GM12878 (cell line): ENCODE data around the gene C12orf56. TPM values are rescaled to one million over a fixed set of nuclear protein-coding genes. Genes with fewer than 3 reads are reported as not detected.

Experiments
- ATF7 ChIP-seq: fragments of 450-650 bp; IDR thresholded peaks from 2 replicates; pipeline ENCODE4 v1.6.1; 2016; ENCODE audit warnings: low read depth, mild to moderate bottlenecking
- BCL3 ChIP-seq: IDR thresholded peaks from 2 replicates; pipeline ENCODE4 v1.6.1; 2011; ENCODE audit warnings: borderline replicate concordance, low read depth, mild to moderate bottlenecking, moderate library complexity, low read length; ENCODE audit not compliant: insufficient read depth, poor library complexity, severe bottlenecking
- CHD1 ChIP-seq: IDR thresholded peaks from 2 replicates; pipeline ENCODE4 v1.6.1; 2012; ENCODE audit warnings: low read depth, low read length, improper control_type of control experiment
- CREM ChIP-seq: IDR thresholded peaks from 2 replicates; pipeline ENCODE4 v1.6.1; 2014; ENCODE audit warnings: antibody characterized with exemption, low read depth
- DPF2 ChIP-seq: fragments of 450-650 bp; IDR thresholded peaks from 2 replicates; pipeline ENCODE4 v1.6.1; 2017; ENCODE audit warnings: mild to moderate bottlenecking
- EZH2 ChIP-seq: IDR thresholded peaks from 2 replicates; pipeline ENCODE4 v1.6.1; 2012; ENCODE audit warnings: low read depth, mild to moderate bottlenecking, control low read depth, inconsistent platforms, low read length, borderline replicate concordance; ENCODE audit not compliant: control insufficient read depth
- GABPA ChIP-seq: IDR thresholded peaks from 2 replicates; pipeline ENCODE4 v1.6.1; 2014; ENCODE audit warnings: antibody characterized with exemption, low read depth, mild to moderate bottlenecking, inconsistent platforms
- HSF1 ChIP-seq: fragments of 150-350 bp; IDR thresholded peaks from 2 replicates; pipeline ENCODE4 v1.6.1; 2014; ENCODE audit warnings: mild to moderate bottlenecking, low read depth, low read length
- IKZF2 ChIP-seq, 2 experiments: fragments of 450-650 bp; IDR thresholded peaks; 2 replicates each; pipeline ENCODE4 v1.6.1; 2017; ENCODE audit warnings: mild to moderate bottlenecking in 2 of 2, moderate library complexity in 2 of 2
- JUND ChIP-seq: IDR thresholded peaks from 2 replicates; pipeline ENCODE4 v1.6.1; 2012; ENCODE audit warnings: low read depth, mild to moderate bottlenecking, low read length, improper control_type of control experiment, moderate library complexity
- MEF2B ChIP-seq: fragments of 450-650 bp; IDR thresholded peaks from 2 replicates; pipeline ENCODE4 v1.6.1; 2018; ENCODE audit warnings: mild to moderate bottlenecking, moderate library complexity; ENCODE audit not compliant: partially characterized antibody, poor library complexity, severe bottlenecking
- MYC ChIP-seq: IDR thresholded peaks from 2 replicates; pipeline ENCODE4 v1.6.1; 2011; ENCODE audit warnings: mild to moderate bottlenecking, low read length, moderate library complexity, inconsistent platforms; ENCODE audit not compliant: insufficient read depth, insufficient replicate concordance, insufficient read length, severe bottlenecking
- PML ChIP-seq: IDR thresholded peaks from 2 replicates; pipeline ENCODE4 v1.6.1; 2012; ENCODE audit warnings: low read length, inconsistent platforms
- POLR2AphosphoS2 ChIP-seq: IDR thresholded peaks from 2 replicates; pipeline ENCODE4 v1.6.1; 2011; ENCODE audit warnings: low read depth, mild to moderate bottlenecking, low read length, improper control_type of control experiment, moderate library complexity
- RELA ChIP-seq: fragments of 450-650 bp; IDR thresholded peaks from 2 replicates; pipeline ENCODE4 v1.8.0; 2014; ENCODE audit warnings: borderline replicate concordance; ENCODE audit not compliant: partially characterized antibody
- SREBF1 ChIP-seq: IDR thresholded peaks from 2 replicates; pipeline ENCODE4 v1.6.1; 2012; ENCODE audit warnings: mild to moderate bottlenecking, low read length
- SUPT20H ChIP-seq: IDR thresholded peaks from 2 replicates; pipeline ENCODE4 v1.6.1; 2011; ENCODE audit warnings: low read depth, mild to moderate bottlenecking, low read length, moderate library complexity, borderline replicate concordance; ENCODE audit not compliant: control insufficient read depth
- TAF1 ChIP-seq: IDR thresholded peaks from 2 replicates; pipeline ENCODE4 v1.6.1; 2011; ENCODE audit warnings: mild to moderate bottlenecking, low read depth, low read length, borderline replicate concordance
- USF1 ChIP-seq: IDR thresholded peaks from 2 replicates; pipeline ENCODE4 v1.6.1; 2011; ENCODE audit warnings: borderline replicate concordance, low read depth, mild to moderate bottlenecking, moderate library complexity, mixed read lengths, low read length; ENCODE audit not compliant: insufficient read depth; ENCODE audit errors: extremely low read length
- YY1 ChIP-seq: IDR thresholded peaks from 2 replicates; pipeline ENCODE4 v1.6.1; 2011; ENCODE audit warnings: low read depth, mild to moderate bottlenecking, low read length
- polyA plus RNA-seq, 11 experiments: library from polyadenylated mRNA; depleted of rRNA in 4 of 11; unstranded in 6 of 11; stranded (reverse) in 5 of 11; fragments of >200 nt; fragmentation: Nextera tagmentation in 4 of 11; fragmentation: Illumina TruSeq in 1 of 11; extraction: Ambion mirVana in 4 of 11; extraction: Trizol in 1 of 11; gene quantifications; 1 replicate in 1 of 11; 2 replicates in 10 of 11; pipeline versions ENCODE4 v1.2.1 to v1.2.3, GENCODE V29; 2011 to 2016; ENCODE audit warnings: inconsistent platforms in 2 of 11, missing spikeins in 2 of 11, low read depth in 1 of 11
- total RNA-seq, 4 experiments: library from RNA; depleted of rRNA in 3 of 4; stranded (reverse); fragments of >200 nt in 3 of 4; fragmentation: Illumina TruSeq in 1 of 4; extraction: Trizol in 1 of 4; gene quantifications; 2 replicates each; pipeline versions ENCODE4 v1.2.1 to v1.2.3, GENCODE V29; 2013 to 2021
- TF ChIP-seq, protein P1 (sequence below): fragments of 450-650 bp; IDR thresholded peaks from 2 replicates; pipeline ENCODE4 v1.6.1; 2017; ENCODE audit warnings: mild to moderate bottlenecking, low read depth, inconsistent platforms; ENCODE audit not compliant: poor library complexity, severe bottlenecking
- TF ChIP-seq, protein P2 (sequence below): IDR thresholded peaks from 2 replicates; pipeline ENCODE4 v1.6.1; 2012; ENCODE audit warnings: low read length, inconsistent platforms

Gene C12orf56
- total and polyA plus RNA-seq, 10 of the 15 experiments (the other 5 are each of a cell fraction or from before 2014, with no cell fraction given) = not detected

DNA sequence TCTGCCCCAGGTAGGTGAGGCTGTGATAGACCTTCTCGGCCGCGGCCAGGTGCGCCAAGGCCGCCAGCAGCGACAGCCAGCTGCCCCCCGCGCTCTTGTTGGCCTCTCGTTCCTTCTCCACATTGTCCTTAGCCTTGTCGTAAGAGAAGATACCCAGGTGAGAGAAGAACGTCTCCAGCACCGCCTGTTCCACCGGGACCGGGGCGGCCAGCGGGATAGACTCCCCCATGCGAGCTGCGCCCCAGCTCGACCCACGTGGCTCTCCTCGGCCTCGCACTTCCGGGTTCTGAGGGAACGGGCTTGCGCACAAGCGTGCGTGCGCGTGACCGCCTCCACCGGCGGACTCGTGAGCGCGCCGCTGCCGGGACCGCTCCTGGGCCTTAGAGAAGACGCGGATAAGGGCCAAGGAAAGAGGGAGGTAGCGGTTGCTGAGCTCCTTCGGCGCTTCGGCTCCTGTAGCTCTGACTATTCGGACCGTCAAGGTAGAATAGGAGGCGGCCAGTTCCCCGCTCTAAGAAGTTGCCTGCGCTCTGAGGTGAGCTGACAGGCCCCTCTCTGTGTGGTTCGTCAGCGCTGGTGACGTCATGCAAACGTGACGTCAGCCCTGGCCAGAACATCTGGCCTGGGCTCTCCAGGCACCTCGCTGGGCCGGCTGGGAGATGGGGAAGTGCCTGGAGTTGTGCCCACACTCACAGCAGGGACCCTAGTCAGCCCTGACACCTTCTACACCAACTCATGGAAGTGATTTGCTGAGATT, 168.4 kb downstream of the C12orf56 start, which contains the start of gene KICS2 (continued):
- no peak for TF ChIP-seq CHD1
- TF ChIP-seq HSF1 = peak; percentile 26; the same call in 1 of the 2 replicates
- no peak for TF ChIP-seq EZH2
- TF ChIP-seq, protein P1, sequence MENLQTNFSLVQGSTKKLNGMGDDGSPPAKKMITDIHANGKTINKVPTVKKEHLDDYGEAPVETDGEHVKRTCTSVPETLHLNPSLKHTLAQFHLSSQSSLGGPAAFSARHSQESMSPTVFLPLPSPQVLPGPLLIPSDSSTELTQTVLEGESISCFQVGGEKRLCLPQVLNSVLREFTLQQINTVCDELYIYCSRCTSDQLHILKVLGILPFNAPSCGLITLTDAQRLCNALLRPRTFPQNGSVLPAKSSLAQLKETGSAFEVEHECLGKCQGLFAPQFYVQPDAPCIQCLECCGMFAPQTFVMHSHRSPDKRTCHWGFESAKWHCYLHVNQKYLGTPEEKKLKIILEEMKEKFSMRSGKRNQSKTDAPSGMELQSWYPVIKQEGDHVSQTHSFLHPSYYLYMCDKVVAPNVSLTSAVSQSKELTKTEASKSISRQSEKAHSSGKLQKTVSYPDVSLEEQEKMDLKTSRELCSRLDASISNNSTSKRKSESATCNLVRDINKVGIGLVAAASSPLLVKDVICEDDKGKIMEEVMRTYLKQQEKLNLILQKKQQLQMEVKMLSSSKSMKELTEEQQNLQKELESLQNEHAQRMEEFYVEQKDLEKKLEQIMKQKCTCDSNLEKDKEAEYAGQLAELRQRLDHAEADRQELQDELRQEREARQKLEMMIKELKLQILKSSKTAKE = no peak
- TF ChIP-seq ATF7 = peak; percentile 99
- TF ChIP-seq POLR2AphosphoS2 = peak; percentile 68; the same call in 1 of the 2 replicates
- TF ChIP-seq TAF1 = peak; percentile 54; the same call in 1 of the 2 replicates
- peak; percentile 99 for TF ChIP-seq CREM
- peak; percentile 89 for TF ChIP-seq USF1
- TF ChIP-seq GABPA = no peak
- TF ChIP-seq BCL3 = no peak
- TF ChIP-seq PML = peak; percentile 84
- peak; percentile 89 for TF ChIP-seq JUND
- TF ChIP-seq, protein P2, sequence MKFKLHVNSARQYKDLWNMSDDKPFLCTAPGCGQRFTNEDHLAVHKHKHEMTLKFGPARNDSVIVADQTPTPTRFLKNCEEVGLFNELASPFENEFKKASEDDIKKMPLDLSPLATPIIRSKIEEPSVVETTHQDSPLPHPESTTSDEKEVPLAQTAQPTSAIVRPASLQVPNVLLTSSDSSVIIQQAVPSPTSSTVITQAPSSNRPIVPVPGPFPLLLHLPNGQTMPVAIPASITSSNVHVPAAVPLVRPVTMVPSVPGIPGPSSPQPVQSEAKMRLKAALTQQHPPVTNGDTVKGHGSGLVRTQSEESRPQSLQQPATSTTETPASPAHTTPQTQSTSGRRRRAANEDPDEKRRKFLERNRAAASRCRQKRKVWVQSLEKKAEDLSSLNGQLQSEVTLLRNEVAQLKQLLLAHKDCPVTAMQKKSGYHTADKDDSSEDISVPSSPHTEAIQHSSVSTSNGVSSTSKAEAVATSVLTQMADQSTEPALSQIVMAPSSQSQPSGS = peak; percentile 96
- TF ChIP-seq SUPT20H = no peak
- TF ChIP-seq SREBF1 = no peak
- 0 out of 4 replicates have a peak, but pooled peaks of 1 of the 2 experiments have one; percentile 55 for TF ChIP-seq IKZF2 (IDR thresholded peaks at IDR 0.05)
- peak; percentile 90 for TF ChIP-seq MYC
- peak; percentile 11 for TF ChIP-seq RELA
- TF ChIP-seq YY1 = peak; percentile 11; the same call in 1 of the 2 replicates
- peak; percentile 55; the same call in 1 of the 2 replicates for TF ChIP-seq DPF2
- TF ChIP-seq MEF2B = peak; percentile 34
